ENCODE data around the gene RABL3.
"Not testable (repeated sequence)": the region's sequence is repeated elsewhere in the genome, so short reads cannot be mapped to it uniquely, and the experiment has no call there.

DNA sequence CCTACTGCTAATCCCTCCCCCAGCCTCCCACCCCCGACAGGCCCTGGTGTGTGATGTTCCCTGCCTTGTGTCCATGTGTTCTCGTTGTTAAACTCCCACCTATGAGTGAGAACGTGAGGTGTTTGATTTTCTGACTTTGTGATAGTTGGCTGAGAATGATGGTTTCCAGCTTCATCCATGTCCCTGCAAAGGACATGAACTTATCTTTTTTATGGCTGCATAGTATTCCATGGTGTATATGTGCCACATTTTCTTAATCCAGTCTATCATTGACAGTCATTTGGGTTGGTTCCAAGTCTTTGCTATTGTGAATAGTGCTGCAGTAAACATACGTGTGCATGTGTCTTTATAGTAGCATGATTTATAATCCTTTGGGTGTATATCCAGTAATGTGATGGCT lies 16.2 kb upstream of the RABL3 start:
- TF ChIP-seq, protein P1, sequence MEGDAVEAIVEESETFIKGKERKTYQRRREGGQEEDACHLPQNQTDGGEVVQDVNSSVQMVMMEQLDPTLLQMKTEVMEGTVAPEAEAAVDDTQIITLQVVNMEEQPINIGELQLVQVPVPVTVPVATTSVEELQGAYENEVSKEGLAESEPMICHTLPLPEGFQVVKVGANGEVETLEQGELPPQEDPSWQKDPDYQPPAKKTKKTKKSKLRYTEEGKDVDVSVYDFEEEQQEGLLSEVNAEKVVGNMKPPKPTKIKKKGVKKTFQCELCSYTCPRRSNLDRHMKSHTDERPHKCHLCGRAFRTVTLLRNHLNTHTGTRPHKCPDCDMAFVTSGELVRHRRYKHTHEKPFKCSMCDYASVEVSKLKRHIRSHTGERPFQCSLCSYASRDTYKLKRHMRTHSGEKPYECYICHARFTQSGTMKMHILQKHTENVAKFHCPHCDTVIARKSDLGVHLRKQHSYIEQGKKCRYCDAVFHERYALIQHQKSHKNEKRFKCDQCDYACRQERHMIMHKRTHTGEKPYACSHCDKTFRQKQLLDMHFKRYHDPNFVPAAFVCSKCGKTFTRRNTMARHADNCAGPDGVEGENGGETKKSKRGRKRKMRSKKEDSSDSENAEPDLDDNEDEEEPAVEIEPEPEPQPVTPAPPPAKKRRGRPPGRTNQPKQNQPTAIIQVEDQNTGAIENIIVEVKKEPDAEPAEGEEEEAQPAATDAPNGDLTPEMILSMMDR (IDR thresholded peaks at IDR 0.05 in 8 of 11, conservative IDR thresholded peaks at IDR 0.05 in 3 of 11): not testable (repeated sequence)
- not testable (repeated sequence) for TF ChIP-seq POLR2AphosphoS5, POLR2A (IDR thresholded peaks at IDR 0.05)
